Sciatic nerve (tissue), 2 donors: ENCODE results near the gene IQSEC1. TPM values are rescaled to one million over a fixed set of nuclear protein-coding genes. Genes with fewer than 3 reads are reported as not detected.
A peak's percentile ranks its signal among the peaks of the same experiment; 100 is the strongest.

ENCODE experiments used
- ATAC-seq: fragments of 200-7000 bp; cut with Tn5 transposase; one replicate; pipeline ENCODE4 v1.9.1; 2020; ENCODE audit warnings: mild to moderate bottlenecking, moderate library complexity
- DNase-seq: peaks from one replicate; pipeline ENCODE4 v3.0.0-alpha.2; 2020; ENCODE audit warnings: low spot score
- intact Hi-C: fragments of 100-400 bp; cut with DNase I; formaldehyde crosslinking; loops from one replicate; pipeline ENCODE4 v1.14.2; 2022
- total RNA-seq: library from RNA; stranded (reverse); fragmentation: NEBNext Ultra II Directional; extraction: Animal tissue kit (Norgen Biotek cat#: 25700); gene quantifications from one replicate; pipeline ENCODE4 v1.2.1, GENCODE V29; 2021
- donor health status: DM: no; HTN: no; CAD: no.
- donor health status: DM: no; HTN: no; CAD: no.

IQSEC1 gene
- total RNA-seq, 1 donor from 2014 or later: 77.5 TPM

GRCh38 chr3:13012221-13012691 lies 61.0 kb downstream of the IQSEC1 start:
- ATAC-seq (peak; percentile 66), DNase-seq (peak; percentile 82)
- intact Hi-C loops: no loop called here

GRCh38 chr3:13011573-13012220 lies 61.5 kb downstream of the IQSEC1 start:
- DNase-seq: no peak
- ATAC-seq: peak; percentile 6
- intact Hi-C loops: no loop called here

DNA sequence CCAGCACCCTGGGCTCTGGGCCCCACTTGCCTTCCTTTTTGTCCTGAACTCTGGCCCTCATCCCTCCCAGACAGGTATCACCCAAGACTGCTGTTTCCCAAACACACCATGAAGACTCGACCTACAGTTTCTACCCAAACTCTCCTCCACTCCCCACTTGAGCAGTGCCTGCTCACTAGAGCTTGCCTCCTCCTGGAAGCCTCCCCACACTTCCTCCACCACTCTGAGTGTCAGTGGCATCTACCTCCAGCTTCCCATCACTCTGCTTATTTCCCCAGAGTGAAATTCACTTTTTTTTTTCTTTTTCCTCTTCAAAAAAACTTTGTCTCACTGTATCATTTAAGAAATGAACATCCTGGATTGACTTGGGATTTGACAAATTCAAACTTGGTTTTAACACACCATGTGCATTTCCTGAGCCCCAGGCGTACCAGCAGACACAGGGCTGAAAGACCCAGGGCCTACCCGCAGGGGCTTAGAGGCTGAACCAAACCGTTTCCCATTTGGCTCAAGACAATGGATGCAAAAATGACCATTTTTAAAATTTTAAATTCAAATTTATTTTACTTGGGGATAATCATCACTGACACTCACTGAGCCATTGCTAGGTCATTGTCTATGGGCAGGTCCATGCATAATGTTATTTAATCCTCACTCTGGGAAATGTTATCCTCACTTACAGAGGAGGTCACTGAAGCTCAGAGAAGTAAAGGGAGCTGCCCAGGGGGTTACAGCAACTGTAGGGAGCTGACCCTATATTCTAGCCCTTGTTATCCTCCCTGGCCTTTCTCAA lies 62.3 kb downstream of the IQSEC1 start:
- DNase-seq: no peak
- ATAC-seq: no peak
- intact Hi-C loops: no loop called here

- DNase-seq: no peak
- intact Hi-C loops: no loop called here
- no peak for ATAC-seq
These were observed 63.3 kb downstream of the IQSEC1 start for GRCh38 chr3:13009946-13010315.

- ATAC-seq: peak; percentile 53
- peak; percentile 81 for DNase-seq
- intact Hi-C loops: no loop called here
These were observed 63.9 kb downstream of the IQSEC1 start for GRCh38 chr3:13009132-13009945.

- intact Hi-C loops: no loop called here
- ATAC-seq: no peak
- no peak for DNase-seq
These were observed 64.9 kb downstream of the IQSEC1 start for GRCh38 chr3:13008155-13008995.

- ATAC-seq: no peak
- intact Hi-C loops: no loop called here
- no peak for DNase-seq
These were observed 65.8 kb downstream of the IQSEC1 start for GRCh38 chr3:13007251-13007941.

GRCh38 chr3:13006216-13006990 lies 66.8 kb downstream of the IQSEC1 start:
- intact Hi-C loops: no loop called here
- ATAC-seq: no peak
- DNase-seq: no peak

DNA sequence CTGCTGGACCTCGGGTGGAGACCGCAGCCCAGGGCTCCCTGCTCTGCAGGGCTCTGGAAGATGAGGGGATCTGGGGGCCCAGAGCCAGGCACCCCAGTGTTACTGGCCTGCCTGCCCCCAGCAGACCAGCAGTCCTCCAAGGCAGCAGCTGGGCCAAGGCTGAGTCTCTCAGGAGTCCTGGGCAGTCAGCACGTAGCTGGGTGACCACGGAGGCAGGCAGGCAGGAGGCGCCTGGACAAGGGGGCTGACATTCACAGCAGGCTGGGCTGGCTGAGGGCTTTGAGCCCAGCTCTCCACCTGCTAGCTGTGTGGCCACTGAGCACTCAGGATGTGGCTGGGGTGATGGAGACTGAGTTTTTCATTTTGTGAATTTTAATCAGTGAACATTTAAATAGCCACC lies 67.9 kb downstream of the IQSEC1 start:
- no peak for ATAC-seq
- intact Hi-C loops: no loop called here
- DNase-seq: no peak

GRCh38 chr3:13004376-13004775 lies 68.9 kb downstream of the IQSEC1 start:
- DNase-seq (no peak), ATAC-seq (no peak)
- intact Hi-C loops: no loop called here

DNA sequence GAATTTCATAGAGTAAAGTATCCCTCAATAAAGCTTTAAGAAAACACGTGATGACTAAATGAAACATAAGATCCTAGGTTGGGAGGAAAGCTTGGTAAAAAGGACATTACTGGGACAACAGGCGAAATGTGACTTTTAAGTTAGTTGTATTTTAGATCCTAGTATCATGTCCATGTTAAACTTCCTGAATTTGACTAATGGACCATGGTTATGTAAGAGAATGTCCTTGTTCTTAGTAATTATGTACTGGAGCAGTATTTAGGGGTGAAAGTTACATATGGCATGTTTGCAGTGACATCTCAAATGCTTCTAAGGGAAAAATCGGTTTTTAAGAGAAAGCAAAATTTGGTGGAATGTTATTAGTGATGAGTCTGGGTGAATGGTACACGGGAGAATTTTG lies 69.6 kb downstream of the IQSEC1 start:
- no peak for ATAC-seq
- DNase-seq: no peak
- intact Hi-C loops: no loop called here

- DNase-seq (no peak), ATAC-seq (no peak)
- intact Hi-C loops: no loop called here
These were observed 70.7 kb downstream of the IQSEC1 start for GRCh38 chr3:13002398-13003124.

GRCh38 chr3:12999147-13000140 lies 73.8 kb downstream of the IQSEC1 start:
- intact Hi-C loops: no loop called here
- DNase-seq (peak; percentile 85), ATAC-seq (peak; percentile 74)

GRCh38 chr3:12998648-12999047 lies 74.6 kb downstream of the IQSEC1 start:
- intact Hi-C loops: no loop called here
- no peak for DNase-seq
- ATAC-seq: no peak

DNA sequence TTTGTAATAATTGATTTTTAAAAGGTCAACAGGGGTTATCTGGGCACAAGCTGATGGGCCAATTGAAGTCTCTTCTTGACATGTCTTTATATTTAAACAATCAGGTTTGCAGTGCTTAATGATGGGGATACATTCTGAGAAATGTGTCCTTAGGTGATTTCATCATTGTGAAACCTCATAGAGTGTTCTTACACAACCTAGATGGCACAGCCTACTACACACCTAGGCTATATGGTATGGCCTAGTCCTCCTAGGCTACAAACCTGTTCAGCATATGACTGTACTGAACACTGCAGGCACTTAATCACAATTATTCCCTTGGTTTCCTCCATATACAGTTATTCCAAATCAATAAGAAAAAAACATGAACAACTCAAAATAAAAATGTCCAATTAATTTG lies 75.8 kb downstream of the IQSEC1 start:
- DNase-seq (no peak), ATAC-seq (no peak)
- intact Hi-C loops: loop anchor here (1.0 kb wide), 1 partner anchor 31 kb away; no protein-coding TSS in a partner anchor

DNA sequence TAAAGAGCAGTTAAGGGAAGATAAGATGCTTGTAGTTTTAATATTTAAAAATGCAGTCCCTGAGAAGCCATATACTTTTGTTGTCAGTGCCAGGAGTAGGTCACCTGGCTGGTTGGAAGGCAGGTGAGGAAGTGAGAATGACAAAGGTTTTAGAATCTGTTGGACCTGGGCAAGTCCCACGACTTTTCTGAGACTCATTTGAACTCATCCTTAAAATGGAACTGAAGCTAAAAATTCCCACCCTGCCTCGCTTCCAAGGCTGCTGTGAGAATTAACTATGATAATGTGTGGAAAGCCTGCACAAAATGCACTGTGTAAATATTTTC lies 77.1 kb downstream of the IQSEC1 start:
- DNase-seq (no peak), ATAC-seq (no peak)
- intact Hi-C loops: no loop called here
